ENCODE measurements around the gene DPH6.
"Not testable (repeated sequence)": the region's sequence is repeated elsewhere in the genome, so short reads cannot be mapped to it uniquely, and the experiment has no call there.

Gene DPH6

DNA sequence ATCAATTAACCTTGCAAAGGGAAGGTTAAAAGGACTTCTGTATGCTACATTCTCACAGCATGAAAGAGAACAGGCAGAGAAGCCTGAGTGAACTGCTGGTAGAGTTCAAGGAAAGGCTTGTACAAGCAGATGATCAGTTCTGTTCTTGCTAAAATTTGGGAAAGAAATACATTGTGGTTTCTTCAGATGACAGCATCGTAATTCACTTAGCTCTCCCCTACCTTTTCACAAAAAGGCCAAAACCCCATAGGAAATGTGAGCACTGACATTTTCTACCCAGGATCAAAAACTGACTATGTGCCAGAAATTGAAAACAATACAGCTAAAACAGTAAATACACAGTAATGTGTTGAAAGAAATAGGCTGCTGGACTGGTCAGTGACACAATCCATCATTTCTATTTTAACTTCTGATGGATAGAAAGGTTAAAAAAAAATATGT, 216.4 kb downstream of the DPH6 start:
- no peak for DNase-seq (ENCODE audit: low read depth)

DNA sequence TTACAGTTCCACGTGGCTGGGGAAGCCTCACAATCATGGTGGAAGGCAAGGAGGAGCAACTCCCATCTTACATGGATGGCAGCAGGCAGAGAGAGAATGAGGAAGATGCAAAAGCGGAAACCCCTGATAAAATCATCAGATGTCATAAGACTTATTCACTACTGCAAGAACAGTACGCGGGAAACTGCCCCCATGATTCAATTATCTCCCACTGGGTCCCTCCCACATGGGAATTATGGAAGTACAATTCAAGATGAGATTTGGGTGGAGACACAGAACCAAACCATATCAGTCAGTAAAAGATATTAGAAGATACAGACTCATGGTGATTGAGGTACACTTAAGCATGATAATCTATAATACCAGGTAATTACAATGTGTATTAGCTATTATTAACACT, 217.1 kb downstream of the DPH6 start:
- not testable (repeated sequence) for DNase-seq (ENCODE audit: low read depth)

DNA sequence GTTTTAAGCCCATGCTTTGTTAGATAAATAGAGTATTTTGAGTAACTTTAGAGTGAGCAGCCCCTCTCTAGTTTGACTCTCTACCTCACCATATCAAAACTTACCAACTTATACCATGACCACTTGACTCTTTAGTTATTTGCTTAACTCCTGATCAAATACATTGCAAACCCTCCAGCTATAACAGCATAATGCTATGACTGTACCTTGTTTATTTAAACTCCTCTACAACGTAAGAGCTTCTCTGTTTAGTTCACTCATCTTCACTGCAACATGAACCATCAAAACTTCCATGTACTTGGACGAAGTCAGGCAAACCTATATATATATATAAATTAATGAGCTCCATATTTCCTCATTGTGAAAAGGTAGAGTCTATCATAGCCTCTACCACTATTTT, 218.2 kb downstream of the DPH6 start:
- DNase-seq (ENCODE audit: low read depth), result no peak

DNA sequence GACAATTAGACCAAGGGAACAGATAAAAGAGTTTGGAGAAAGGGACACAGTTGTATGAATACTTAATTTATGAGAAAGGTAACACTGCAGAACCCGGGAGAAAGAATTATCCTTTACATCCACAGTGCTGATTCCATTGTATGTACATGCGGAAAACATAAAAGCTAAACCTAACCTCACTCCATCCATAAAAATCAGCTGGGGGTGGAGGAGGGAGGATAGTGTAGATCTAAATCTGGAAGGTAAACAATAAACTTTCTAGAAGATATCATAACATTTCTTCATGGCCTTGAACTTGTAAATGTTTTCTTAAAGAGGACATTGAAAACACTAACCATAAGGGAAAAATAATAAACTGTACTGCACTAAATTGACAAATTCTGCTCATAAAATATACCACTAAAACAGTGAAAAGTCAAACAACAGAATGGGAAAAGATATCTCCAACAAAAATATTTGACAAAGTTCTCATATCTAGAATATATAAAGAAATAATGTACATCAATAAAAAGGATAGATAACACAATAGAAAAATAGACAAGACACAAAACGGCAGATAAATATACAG, 220.5 kb downstream of the DPH6 start:
- DNase-seq (ENCODE audit: low read depth), result no peak

DNA sequence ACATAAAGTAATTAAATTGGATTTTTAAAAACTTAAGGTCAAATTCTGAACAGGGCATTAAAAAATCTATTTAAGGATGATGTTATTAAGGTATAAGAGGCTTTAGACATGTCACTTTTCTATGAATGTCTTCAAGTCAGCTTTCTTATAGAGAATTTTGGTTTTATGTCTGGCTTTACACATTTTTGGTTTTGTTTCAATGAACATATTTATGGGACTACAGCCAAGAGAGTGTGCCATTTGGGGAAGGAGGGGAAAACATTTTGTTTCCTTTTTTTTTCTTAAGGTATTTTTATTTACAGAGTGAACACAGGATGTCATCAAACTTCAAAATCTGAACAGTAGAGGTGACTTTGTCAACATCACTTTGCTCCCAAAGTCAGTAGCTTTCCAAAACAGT, 222.8 kb downstream of the DPH6 start:
- no peak for DNase-seq (ENCODE audit: low read depth)

DNA sequence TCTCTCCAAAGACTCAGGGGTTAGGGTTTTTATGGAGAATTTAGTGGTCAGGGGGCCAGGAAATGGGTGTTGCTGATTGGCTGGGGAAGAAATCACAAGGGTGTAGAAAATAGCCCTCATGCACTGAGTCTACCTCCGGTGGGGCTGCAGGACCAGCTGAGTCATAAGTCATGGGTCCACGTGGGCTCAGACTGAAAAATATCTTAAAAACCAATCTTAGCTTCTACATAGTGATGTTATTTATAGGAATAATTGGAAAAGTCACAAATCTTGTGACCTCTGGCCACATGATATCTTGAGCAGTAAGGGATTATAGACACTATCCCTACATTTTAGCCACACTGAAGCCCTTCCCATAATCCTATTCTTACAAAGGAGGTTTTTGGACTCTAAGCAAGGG, 224.0 kb downstream of the DPH6 start:
- no peak for DNase-seq (ENCODE audit: low read depth)

DNA sequence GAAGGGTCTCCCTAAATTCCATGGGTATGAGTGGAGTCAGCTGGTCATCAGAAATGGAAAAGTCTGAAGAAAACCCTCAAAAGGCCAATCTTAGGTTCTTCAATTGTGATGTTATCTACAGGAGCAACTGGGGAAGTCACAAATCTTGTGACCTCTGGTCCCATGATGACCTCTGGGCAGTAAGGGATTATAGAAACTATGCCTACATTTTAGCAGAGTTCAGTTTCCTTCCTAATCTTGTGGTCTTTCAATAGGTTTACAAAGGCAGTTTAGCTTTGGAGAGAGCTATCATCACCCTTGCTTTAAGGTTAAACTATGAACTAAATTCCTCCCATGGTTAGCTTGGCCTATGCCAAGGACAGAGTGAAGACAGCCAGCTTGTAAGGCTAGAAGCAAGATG, 225.1 kb downstream of the DPH6 start:
- no peak for DNase-seq (ENCODE audit: low read depth)
